ENCODE results near the gene LY6G6F. TPM values are rescaled to one million over a fixed set of nuclear protein-coding genes. Genes with fewer than 3 reads are reported as not detected.

The LY6G6F gene
- total and polyA plus RNA-seq, 2 of the 13 experiments (the other 11 are each of a cell fraction or from before 2014, with no cell fraction given) = not detected

GRCh38 chr6:31739639-31740396 lies 33.2 kb downstream of the LY6G6F start, which contains the start of gene MSH5 (continued):
- TF ChIP-seq FOXP1 (IDR thresholded peaks at IDR 0.05) (no peak), FOXP1 (CRISPR knock-in tag; IDR thresholded peaks at IDR 0.05) (no peak), KDM1A (CRISPR knock-in tag; IDR thresholded peaks at IDR 0.05) (no peak), CAMTA2 (CRISPR knock-in tag; IDR thresholded peaks at IDR 0.05; ENCODE audit: borderline replicate concordance) (peak; percentile 99), SMYD3 (CRISPR knock-in tag; IDR thresholded peaks at IDR 0.05) (peak; percentile 99), TRIM24 (CRISPR knock-in tag; IDR thresholded peaks at IDR 0.05) (no peak), DPF2 (CRISPR knock-in tag; IDR thresholded peaks at IDR 0.05; ENCODE audit: borderline replicate concordance, low read depth) (no peak; the same call in 1 of the 2 replicates), ZNF333 (CRISPR knock-in tag; IDR thresholded peaks at IDR 0.05; ENCODE audit: borderline replicate concordance) (peak; percentile 98), AKNA (CRISPR knock-in tag; IDR thresholded peaks at IDR 0.05; ENCODE audit: borderline replicate concordance) (peak; percentile 97), YEATS2 (CRISPR knock-in tag; IDR thresholded peaks at IDR 0.05; ENCODE audit: borderline replicate concordance) (peak; percentile 88), ZNF362 (CRISPR knock-in tag; IDR thresholded peaks at IDR 0.05; ENCODE audit: borderline replicate concordance) (peak; percentile 53; the same call in 1 of the 2 replicates), RFX5 (IDR thresholded peaks at IDR 0.05; ENCODE audit: low read depth, low read length) (peak; percentile 82), FOXJ3 (CRISPR knock-in tag; IDR thresholded peaks at IDR 0.05; ENCODE audit: borderline replicate concordance) (peak; percentile 51; the same call in 1 of the 2 replicates), AFF4 (CRISPR knock-in tag; IDR thresholded peaks at IDR 0.05) (no peak), SMAD3 (CRISPR knock-in tag; IDR thresholded peaks at IDR 0.05) (peak; percentile 50; the same call in 1 of the 2 replicates), ZNF792 (CRISPR knock-in tag; IDR thresholded peaks at IDR 0.05) (peak; percentile 93), BHLHE40 (IDR thresholded peaks at IDR 0.05; ENCODE audit: low read length) (peak; percentile 86), SRF (IDR thresholded peaks at IDR 0.05; ENCODE audit: low read depth, low read length) (peak; percentile 56; the same call in 1 of the 2 replicates), NFE2 (CRISPR knock-in tag; IDR thresholded peaks at IDR 0.05) (no peak), ZNF839 (CRISPR knock-in tag; IDR thresholded peaks at IDR 0.05; ENCODE audit: borderline replicate concordance) (peak; percentile 83), MXI1 (IDR thresholded peaks at IDR 0.05; ENCODE audit: borderline replicate concordance, low read depth, low read length) (peak; percentile 94), TEAD2 (CRISPR knock-in tag; IDR thresholded peaks at IDR 0.05) (peak; percentile 90; the same call in 1 of the 2 replicates)
